ENCODE measurements around the gene ENDOD1.

Gene ENDOD1

DNA sequence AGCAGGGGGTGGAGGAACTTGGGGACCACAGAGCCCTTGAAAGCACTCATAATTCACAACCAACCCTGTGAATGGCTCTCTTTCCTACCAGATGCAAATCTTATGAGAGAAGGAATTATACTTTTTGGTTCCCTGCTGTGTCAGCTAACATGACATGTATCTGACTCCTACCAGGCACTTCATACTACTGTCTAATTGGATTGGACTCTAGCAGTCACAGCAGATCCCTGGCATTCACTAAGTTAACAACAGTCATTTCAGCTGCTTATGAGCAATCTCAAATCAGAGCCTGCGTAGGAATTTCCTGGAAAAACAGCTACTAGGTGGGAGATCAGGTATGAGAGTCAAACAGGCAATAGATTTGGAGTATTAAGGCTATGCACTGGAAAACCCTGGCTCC is 11.1 kb upstream of the ENDOD1 start:
- no peak for DNase-seq

DNA sequence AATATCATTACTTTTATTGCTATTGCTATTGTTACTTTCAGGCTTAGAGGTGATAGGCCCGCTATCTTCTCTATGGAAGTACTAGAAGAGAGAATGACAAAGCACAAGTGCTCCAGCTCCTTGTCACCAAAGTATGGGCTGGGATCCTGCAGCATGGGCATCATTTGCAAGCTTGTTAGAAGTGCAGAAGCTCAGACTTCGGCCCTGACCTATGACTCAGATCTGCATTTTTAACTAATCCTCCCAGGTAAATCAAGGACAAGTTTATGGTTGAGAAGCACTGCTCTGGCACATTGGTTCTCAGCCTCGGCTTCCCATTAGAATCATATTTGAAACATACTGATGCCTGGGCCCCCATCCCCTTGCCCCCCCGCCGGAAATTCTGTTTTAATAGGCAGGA is 8.6 kb upstream of the ENDOD1 start:
- DNase-seq, result no peak

DNA sequence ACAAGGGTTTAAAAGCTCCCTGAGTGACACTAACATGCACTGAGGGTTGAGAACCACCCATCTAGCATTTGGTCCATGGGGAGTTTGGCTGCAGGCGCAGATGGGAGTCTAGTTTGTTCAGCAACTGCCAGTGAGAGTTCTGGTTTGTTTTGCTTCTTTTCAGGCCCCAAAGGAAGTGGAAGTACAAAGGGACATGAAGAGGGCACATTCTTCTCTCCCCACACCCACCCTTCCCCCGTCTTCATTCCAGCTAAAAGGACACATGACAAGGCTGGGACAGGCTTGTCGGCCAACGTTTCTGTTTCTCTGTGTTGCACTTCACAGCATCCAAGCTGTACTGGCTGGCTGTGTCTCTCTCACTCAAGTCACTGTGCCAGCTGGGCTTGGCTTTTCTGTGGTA is 8.2 kb upstream of the ENDOD1 start:
- no peak for DNase-seq

DNA sequence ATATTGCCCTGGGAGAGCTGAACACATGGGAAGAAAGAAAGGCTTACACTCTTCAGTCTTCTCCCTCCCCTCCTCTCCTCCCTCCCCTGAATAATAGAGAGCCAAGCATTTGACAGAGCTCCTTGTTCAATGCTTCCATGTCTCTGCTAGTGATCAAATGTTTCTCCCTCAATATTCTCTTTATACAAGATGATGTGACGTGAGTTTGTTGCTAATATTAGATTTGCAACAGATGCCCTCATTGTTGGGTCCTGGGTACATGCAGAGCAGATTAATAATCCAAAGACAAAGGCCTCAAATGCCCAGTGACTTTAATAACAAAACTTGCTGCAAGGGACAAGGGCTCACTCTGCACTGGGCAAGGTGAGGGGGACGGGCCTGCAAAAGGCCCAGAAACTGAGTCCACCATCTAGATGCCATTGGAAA is 7.1 kb upstream of the ENDOD1 start:
- no peak for DNase-seq

DNA sequence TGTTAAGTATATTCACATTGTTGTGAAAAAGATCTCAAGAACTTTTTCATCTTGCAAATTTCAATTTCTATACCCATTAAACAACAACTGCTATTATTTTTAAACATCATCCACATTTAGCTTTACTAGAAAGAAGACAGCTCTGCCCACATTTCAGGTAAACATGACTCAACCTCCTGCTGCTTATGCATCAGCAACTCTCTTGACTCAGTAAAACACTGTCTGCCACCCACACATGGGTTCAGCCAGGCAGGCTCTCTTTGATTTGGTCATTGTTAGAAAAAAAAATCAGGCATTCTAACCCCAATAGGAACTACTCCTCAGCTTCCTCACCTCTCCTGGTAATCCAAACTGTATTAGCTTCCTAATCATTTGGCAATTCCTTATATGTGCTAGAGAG is 5.1 kb upstream of the ENDOD1 start:
- DNase-seq, result no peak

DNA sequence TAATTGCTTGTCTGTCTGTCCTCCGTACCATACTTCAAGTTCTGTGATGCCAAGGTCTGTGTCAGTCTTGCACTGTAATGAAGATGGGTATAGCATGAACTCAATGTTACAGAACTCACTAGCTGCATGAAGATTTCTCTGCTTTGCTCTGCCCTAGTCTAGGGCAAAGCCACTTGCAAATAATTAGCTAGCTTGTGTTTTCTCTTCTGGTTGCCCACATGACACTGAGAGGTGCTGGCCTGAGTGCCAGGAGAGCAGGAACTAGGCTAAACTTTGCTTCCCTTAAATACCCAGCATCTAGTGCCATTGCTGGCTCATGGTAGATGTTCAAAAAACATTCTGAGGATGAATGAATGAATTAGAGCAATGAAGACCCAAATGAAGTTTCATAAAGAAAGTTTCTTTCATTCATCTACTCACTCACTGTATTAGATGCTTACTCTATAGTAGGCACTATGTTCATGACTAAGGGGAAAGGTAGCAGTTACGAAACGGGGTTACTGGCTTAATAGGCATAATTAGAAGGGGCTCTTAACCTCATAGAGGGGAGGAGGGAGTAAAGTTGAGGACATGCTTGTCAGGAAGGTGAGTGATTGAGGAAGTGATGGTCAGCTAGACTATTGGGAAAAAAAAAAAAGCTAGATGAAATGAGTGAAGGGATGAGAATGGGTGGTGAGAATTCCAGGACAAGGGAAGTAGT is 4.4 kb upstream of the ENDOD1 start:
- DNase-seq, result no peak

DNA sequence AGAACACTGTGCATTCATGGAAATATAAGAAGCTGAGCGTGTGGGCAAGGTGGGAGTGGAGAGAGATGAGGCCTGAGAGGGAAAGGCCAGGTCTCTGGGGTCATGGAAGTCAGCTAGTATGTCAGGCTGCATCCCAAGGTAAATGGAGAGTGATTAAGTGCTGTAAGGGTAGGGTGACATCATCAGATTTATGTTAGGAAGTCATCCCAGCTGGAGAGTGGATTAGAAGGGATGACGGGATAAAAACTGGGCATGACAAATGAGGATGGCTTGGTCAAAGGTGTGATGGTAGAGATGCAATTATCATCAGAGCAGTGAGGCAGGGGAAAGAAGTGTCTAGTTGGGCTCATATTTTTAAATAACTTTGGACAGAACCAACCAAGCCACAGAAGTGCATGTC is 3.5 kb upstream of the ENDOD1 start:
- DNase-seq, result no peak

DNA sequence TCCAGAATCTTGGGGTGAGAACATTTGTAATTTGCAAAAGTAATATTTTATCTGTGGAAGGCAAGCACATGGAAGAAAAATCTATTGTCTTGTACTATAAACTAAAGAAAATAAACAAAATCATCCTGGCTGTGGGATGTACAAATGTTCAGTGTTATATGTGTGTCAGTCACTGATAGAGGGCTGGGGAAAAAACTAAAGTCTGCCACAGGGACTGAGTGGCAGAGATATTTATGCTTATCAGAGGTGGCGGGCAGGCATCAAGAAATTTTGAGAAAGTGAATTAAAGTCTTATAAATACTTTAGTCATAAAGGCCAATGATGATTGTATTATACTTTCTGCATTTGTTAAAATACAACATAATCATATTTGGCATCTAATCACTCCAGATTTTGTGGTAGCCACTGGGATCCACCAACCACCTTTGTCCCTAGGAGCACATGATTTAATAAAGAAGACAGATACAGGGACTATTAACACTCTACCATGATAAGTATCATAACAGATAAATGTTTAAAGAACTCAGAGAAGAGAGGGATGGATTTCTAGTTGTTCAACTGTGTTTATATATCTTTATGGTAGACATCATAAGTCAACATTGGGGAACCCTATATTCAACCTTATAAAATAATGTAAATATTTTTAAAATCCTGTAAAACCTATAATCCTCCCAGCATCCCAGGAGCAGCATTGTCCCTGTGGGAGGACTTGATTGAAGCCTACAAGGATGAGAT is 2.6 kb upstream of the ENDOD1 start:
- DNase-seq, result no peak

DNA sequence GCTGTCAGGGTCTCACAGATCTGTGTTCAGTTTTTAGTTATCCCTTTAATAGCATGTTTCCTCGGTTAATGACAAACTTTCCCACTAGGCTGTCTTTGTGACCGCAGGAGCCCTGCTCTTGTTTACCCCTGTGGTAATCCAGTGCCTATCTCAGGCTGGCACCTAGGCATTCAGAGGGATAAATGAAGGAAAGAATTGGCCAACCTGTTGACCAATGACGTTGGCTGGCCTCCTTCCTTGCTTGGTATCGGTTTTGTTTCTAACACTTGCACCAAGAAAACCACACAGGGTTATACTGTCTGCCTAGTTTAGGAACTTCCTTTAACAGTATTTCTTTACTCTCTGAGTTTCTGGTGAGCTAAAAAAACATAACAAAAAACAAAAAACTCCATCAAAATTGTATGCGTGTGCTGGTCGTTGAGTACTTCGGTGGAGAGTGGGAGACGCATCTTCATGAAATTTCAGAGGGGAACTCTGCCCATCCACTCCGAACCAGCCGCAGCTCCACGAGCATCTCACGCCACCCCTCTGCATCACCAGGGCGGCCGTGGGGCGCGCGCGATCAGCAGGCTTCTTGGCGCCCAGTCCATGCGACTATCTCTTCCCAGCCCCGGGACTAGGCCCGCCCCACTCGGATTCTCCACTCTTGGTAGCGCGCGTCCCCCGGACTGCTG is 563 bp upstream of the ENDOD1 start:
- no peak for DNase-seq

DNA sequence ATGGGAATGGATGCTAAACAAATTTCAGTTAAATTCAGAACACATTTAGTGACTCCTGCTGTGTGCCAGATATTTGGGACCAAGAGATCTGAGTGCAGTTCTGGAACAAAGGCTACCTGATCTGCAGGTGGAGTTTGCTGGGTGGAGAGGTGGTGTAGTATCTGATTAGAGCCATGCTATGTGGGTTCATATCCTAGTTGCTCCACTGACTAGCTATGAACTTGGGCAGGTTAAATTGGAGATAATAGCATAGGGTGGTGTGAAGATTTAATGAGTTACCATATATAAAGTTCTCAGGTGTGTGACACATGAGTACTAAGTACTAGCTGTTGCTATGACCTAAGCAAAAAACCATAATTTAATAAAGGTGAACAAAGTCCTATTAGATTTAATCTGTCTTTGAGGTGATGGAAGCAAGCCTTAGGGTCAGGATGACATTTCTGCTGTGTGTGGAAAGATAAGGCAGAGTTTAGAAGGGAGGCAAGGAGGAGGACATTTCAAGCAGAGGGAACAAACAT is 2.1 kb downstream of the ENDOD1 start:
- DNase-seq, result no peak

DNA sequence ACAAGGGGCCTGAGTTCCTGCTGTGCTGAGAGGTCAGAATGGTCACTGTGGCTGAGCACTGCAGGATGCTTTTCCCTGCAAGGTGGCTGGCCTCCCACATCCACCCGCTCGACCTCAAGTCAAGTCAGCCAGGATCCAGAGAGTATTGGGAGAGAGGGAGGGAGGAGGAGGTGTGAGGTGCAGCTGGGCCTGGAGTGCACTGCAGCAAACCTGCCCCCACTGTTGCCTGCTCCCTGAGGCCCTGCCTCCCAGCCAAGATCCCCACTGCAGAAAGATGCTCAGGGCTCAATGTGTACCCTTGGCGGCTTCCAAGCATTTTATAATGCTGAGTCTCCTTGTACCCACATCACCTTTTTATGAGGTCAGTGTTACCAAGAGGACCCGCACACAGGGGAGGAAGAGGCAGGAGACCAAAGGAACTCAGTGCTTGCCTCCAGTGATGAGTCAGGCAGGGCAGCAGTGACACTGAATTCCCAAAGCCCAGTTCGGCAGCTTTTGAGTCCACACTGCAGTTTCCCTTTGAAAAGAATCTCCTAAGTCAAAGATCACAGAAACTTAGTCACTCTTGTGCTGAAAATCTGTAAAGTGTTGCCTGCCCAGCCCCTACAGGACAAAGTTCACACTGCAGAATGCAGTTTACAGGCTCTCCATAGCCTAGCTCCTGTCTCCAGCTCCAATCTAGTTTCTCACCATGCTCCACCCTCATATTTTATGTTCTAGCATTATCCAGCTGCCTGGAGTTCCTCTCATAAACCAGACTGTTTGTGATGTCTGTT is 3.1 kb downstream of the ENDOD1 start:
- no peak for DNase-seq

DNA sequence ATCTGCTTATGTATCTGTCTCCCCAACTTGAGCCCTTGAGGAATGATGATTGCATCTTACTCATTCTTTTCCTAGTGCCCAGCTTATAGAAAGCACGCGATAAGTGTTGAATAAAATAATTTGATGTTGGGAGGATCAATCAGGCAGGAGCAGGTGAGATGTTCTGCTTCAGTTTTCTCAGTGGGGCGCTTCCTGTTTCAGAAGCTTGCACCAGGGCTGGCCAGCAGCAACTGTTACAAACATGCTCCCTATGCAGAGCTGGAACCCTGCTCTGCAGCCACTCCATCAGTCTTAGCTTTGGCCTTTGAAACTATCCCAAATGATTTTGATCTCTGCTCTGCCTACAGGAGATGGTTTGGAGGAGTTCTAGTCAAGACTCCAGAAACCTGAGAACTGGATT is 3.9 kb downstream of the ENDOD1 start:
- DNase-seq, result no peak

DNA sequence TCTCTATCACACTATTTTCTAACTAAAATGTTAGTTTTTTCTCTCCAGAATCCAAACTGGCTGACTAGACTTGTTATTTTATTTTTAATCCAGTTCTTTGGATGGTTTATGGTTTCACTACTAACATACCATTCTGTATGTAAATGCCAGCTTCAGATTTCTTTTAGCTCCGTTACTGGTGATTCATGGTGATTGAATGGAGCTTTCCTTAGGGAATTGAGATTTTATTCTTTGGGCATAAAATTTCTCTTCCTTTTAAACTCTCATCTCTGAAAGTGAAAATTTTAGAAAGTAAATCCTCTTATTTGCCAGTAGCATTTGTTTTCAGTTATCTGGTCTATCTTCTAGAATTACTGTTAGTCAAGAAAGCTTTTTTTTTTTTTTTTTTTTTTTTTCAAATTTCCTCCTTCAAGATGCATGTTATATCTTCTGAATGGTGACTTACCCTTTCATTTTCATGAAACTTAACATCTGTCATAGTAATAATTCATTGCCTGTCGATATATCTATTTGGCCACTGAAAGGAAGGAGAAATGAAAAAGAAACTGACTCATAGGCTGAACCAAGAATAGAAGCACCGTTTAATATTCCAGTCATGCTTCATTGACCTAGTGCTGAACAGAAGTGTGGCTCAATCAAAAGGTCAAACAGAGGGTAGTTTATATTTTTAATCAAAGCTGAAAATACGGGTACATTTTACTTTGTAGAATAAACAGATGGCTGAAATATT is 6.4 kb downstream of the ENDOD1 start:
- no peak for DNase-seq

DNA sequence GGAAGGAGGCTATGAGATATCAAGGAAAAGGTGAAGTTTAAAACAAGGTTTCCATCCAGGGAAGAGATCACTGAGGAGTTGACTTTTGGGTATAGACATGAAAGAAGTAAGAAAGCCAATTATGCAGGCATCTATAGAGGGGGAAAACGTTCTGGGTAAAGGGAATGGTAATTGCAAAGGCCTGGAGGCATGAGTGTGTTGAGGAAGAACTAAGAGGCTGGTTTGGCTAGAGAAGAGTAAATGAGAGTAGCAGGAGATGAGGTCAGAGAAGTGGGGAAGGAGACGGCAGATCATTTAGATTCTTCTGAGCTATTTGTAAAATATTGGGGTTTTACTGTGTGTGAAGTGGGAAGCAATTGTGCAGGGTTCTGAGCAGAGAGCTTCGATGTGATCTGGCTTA is 7.6 kb downstream of the ENDOD1 start:
- DNase-seq, result no peak

DNA sequence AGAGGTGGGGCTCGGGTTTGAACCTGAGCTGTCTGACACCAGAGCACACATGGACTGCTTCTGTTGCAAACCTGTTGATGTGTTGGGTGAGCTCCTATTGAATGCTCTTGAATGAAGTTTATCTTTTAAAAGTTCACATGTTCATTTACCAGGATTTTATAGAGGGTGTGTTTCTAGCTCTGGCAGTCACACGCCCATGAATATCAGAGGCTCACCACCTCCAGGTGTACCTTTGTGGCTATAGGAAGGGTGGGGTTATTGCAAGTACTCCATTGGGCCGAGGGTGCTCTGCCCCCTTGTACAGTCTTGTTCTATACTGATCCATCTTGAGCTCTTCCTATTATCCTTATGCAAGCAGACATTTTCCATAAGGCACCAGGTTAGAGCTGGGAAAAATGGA is 9.2 kb downstream of the ENDOD1 start:
- DNase-seq, result no peak

DNA sequence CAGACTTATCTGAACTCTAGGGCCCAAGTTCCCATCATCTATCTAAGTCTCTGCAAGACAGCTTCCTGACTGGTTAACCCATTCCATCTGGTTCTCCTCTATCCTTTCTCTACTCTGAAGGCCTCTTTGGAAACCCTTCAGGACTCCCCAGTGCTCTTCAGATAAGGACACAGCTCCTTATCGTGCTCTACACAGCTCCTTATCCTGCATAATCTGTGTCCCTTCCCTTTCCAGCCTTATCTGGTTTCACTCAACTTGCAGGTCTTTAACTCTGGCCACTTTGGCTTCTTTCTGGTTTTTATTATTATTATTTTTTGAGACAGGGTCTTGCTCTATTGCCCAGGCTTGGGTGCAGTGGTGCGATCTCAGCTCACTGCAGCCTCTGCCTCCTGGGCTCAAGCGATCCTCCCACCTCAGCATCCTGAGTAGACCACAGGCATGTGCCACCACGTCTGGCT is 10.6 kb downstream of the ENDOD1 start:
- no peak for DNase-seq

DNA sequence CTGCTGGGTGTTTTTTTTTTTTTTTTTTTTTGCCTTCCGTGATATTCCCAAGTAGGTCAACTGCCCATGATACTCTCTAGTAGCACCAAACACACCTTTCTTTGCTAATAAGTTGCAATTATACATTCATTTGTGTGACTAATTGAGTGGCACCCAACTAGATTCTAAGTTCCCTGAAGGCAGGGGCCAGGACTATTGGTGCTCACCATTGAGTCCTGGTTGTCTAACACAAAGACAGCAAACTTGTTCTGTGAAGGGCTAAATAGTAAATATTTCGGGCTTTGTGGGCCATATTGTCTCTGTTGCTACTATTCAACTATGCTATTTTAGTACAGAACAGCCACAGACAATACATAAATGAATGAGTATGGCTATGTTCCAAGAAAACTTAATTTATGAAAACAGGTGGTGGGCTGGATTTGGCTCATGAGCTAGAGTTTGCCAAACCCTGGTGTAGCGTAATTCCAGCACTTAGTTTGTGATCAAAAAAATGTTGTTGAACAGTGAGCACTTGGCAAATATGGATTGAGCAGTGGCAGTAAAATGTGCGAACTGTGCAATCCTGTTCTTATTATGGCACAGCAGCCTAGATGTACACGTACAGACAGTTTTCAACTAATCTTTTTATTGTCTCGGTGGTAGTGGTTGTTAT is 11.3 kb downstream of the ENDOD1 start:
- no peak for DNase-seq

DNA sequence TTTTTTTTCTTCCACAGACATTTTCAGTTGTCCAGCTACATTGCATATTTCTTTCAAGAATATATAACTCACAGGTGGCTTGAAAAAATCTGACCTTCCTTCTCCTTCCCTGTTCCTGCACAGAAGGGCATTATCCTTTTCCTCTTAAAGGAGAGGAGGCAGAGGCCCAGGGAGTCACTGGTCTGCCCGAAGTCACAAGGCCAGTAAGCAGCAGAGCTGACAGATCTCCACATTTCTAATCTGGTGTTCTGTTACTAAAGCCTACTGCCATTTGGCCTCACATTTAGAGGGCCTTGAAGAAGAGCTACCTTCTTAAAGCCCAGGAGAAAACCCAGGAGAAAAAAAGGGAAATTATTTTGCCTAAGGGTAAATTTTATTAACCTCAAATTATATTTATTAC is 12.3 kb downstream of the ENDOD1 start:
- DNase-seq, result no peak

DNA sequence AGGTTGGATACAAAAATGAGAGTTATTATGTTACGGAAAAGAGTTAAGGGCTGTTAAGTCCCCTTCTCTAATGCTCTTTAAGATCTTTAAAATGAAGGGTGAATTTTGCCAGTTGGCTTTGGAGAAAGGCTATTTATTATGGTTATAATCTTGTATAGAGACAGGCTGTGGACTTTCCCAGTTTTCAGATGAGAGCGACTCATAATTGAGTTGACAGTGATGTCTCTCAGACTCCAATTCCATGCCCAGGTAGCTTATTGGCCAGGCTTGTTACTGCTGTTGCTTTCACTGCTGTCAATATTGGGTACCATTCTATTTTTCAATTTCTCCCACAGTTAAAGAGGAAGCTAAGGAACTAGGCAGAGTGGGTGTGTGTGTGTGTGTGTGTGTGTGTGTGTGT is 13.1 kb downstream of the ENDOD1 start:
- no peak for DNase-seq

DNA sequence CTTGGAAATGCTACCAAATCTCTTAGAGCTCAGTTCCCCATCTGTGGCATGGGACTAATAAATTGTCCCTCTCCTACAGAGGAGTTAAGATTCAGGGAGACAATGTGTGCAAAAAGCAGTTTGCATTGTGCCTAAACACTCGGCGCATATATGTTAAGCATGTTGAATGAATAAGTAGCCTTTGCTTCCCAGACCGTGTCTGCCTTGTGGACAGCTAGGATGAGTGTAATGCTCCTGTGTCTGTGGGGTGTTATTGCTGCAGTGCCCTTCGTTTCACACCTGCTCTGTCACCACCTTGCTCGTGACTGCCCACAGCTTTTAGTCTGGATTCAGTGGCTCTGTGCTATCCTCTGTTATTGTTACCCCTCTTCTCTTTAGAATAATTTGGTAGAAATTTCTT is 14.1 kb downstream of the ENDOD1 start:
- no peak for DNase-seq

DNA sequence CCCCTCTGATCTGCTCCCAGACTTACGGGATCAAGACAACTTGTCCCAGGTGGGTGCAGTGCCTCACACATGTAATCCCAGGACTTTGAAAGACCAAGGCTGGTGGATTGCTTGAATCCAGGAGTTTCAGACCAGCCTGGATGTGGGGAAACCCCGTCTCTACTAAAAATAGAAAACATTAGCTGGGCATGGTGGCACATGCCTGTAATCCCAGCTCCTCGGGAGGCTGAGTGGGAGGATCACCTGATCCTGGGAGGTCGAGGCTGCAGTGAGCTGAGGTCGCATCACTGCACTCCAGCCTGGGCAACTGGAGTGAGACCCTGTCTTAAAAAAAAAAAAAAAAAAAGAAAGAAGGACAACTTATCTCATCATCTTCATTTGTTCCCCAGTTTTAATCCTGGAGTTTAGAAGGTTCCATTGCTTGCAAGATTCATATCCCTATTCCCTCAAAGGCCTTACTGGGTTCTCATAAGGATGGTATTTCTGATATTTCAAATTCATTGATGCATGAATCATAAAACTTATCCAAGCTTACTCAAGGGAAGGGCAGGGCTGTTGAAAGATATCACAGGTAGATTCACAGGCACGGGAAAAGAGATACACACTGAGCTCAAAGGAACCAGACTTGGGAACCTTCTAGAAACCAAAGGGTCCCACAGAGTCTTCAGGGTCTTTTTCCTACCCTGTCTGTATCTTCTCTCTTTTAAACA is 14.6 kb downstream of the ENDOD1 start:
- no peak for DNase-seq

Measured in NCI-H1694 treated with DMSO at 0.1 percent for 48 hours (cell line).